Activated naive CD4-positive, alpha-beta T cell treated with anti-CD3 and anti-CD28 coated beads, Interleukin-2, amount 50 U/mL, for 16 hours (primary cell): ENCODE measurements around the gene KRTAP4-8.
"Not testable (repeated sequence)": the region's sequence is repeated elsewhere in the genome, so short reads cannot be mapped to it uniquely, and the experiment has no call there.

Experiments used
- DNase-seq: peaks from one replicate; pipeline ENCODE4 v3.0.0-alpha.2; 2020

Gene KRTAP4-8

GRCh38 chr17:41098042-41098441 lies at the start of gene KRTAP4-8:
Gene KRTAP4-8 (minus strand): TSS chr17:41098142. CDS start chr17:41098084, 58 bp downstream.
- no peak for DNase-seq

GRCh38 chr17:41145261-41145660 lies 47.3 kb upstream of the KRTAP4-8 start:
- DNase-seq: no peak

GRCh38 chr17:41144846-41145245 lies 46.9 kb upstream of the KRTAP4-8 start:
- DNase-seq: no peak

GRCh38 chr17:41141361-41141760 lies 43.4 kb upstream of the KRTAP4-8 start:
- no peak for DNase-seq

- no peak for DNase-seq
Observed at GRCh38 chr17:41140360-41141131, 42.6 kb upstream of the KRTAP4-8 start, which contains the start of gene KRTAP4-6. Gene KRTAP4-6 (minus strand): TSS chr17:41140544. CDS start chr17:41140487, 57 bp downstream.

GRCh38 chr17:41139865-41140264 lies 41.9 kb upstream of the KRTAP4-8 start:
- not testable (repeated sequence) for DNase-seq

- DNase-seq: no peak
Observed at GRCh38 chr17:41133880-41134735, 36.2 kb upstream of the KRTAP4-8 start.

- no peak for DNase-seq
Observed at GRCh38 chr17:41131979-41132378, 34.0 kb upstream of the KRTAP4-8 start.

- no peak for DNase-seq
Observed at GRCh38 chr17:41127371-41127770, 29.4 kb upstream of the KRTAP4-8 start.

GRCh38 chr17:41126412-41126811 lies 28.5 kb upstream of the KRTAP4-8 start:
- DNase-seq: no peak

- no peak for DNase-seq
Observed at GRCh38 chr17:41125064-41125463, 27.1 kb upstream of the KRTAP4-8 start.

GRCh38 chr17:41123991-41124371 lies 26.0 kb upstream of the KRTAP4-8 start, which contains the start of gene KRTAP4-12:
Gene KRTAP4-12 (minus strand): TSS chr17:41124182. CDS start chr17:41124122, 60 bp downstream.
- not testable (repeated sequence) for DNase-seq

GRCh38 chr17:41123292-41123990 lies 25.5 kb upstream of the KRTAP4-8 start:
- not testable (repeated sequence) for DNase-seq

GRCh38 chr17:41121742-41122141 lies 23.8 kb upstream of the KRTAP4-8 start:
- no peak for DNase-seq

- not testable (repeated sequence) for DNase-seq
Observed at GRCh38 chr17:41119696-41120690, 22.1 kb upstream of the KRTAP4-8 start.

- no peak for DNase-seq
Observed at GRCh38 chr17:41118721-41119120, 20.8 kb upstream of the KRTAP4-8 start.

- DNase-seq: not testable (repeated sequence)
Observed at GRCh38 chr17:41117846-41118386, 20.0 kb upstream of the KRTAP4-8 start, which contains the start of gene KRTAP4-11. Gene KRTAP4-11 (minus strand): TSS chr17:41118373. CDS start chr17:41118315, 58 bp downstream.

GRCh38 chr17:41116297-41116696 lies 18.4 kb upstream of the KRTAP4-8 start:
- no peak for DNase-seq

- no peak for DNase-seq
Observed at GRCh38 chr17:41111151-41111885, 13.4 kb upstream of the KRTAP4-8 start.

- DNase-seq: not testable (repeated sequence)
Observed at GRCh38 chr17:41108728-41109386, 10.9 kb upstream of the KRTAP4-8 start.
